GM10266 (cell line): ENCODE results near the gene SLC45A2.
"Not testable (repeated sequence)": the region's sequence is repeated elsewhere in the genome, so short reads cannot be mapped to it uniquely, and the experiment has no call there.

ENCODE experiments used
- DNase-seq: peaks from one replicate; pipeline ENCODE4 v3.0.0; 2012; ENCODE audit errors: extremely low spot score
- TF ChIP-seq, protein P1 (sequence below): IDR thresholded peaks from 2 replicates; pipeline ENCODE4 v1.5.1; 2012; ENCODE audit warnings: mild to moderate bottlenecking, low read depth; ENCODE audit not compliant: control insufficient read depth, insufficient read depth; ENCODE audit errors: missing control alignments

SLC45A2 gene

DNA sequence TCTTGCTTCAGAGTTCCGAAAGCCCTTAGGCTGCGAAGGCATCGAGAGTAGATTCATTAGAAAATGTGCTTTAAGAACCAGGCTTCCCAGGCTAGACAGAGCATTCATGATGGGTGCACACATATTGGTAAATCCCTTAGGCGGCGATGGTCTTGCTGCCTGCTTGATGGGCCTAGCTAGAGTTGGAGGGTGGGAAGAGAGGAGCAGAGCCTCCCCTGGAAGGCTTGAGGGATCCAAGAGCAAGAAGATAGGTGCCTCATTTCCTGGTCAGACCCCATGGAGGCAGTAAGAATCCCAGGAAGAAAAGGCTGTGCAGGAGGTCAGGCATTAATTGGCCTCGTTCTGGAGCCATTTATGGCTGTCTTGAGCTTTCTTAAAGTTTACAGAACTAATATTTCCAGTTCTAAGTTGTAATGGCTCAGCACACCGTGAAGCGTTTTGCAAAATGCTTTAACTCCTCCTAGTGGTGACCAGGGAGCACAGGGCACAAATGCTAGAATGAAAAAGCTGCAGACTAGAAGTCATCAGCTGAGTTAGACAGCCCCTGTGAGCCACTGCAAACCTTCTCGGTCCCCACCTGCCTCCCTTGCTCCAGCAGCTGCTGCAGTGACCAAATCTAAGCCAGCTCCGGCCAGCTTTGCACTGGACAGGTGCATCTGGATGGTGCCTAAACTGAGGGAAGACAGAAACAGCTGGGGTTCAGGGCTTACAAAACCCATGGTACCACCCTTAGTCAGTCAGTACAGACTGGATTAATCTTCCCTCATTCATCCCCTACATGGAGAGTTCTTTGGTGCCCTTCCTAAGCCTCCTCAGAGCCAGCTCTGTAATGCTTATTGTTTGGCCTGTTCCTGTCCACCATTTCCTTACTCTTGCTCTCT, 14.7 kb downstream of the SLC45A2 start:
- TF ChIP-seq, protein P1, sequence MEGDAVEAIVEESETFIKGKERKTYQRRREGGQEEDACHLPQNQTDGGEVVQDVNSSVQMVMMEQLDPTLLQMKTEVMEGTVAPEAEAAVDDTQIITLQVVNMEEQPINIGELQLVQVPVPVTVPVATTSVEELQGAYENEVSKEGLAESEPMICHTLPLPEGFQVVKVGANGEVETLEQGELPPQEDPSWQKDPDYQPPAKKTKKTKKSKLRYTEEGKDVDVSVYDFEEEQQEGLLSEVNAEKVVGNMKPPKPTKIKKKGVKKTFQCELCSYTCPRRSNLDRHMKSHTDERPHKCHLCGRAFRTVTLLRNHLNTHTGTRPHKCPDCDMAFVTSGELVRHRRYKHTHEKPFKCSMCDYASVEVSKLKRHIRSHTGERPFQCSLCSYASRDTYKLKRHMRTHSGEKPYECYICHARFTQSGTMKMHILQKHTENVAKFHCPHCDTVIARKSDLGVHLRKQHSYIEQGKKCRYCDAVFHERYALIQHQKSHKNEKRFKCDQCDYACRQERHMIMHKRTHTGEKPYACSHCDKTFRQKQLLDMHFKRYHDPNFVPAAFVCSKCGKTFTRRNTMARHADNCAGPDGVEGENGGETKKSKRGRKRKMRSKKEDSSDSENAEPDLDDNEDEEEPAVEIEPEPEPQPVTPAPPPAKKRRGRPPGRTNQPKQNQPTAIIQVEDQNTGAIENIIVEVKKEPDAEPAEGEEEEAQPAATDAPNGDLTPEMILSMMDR, result peak; percentile 92
- DNase-seq, result peak; percentile 67

- DNase-seq, result no peak
- TF ChIP-seq, protein P1, result no peak
Measured at GRCh38 chr5:33968211-33969005, 16.1 kb downstream of the SLC45A2 start.

GRCh38 chr5:33966805-33967204, 17.7 kb downstream of the SLC45A2 start:
- no peak for DNase-seq
- TF ChIP-seq, protein P1, result no peak

GRCh38 chr5:33964132-33964700, 20.3 kb downstream of the SLC45A2 start:
- TF ChIP-seq, protein P1, result no peak
- no peak for DNase-seq

DNA sequence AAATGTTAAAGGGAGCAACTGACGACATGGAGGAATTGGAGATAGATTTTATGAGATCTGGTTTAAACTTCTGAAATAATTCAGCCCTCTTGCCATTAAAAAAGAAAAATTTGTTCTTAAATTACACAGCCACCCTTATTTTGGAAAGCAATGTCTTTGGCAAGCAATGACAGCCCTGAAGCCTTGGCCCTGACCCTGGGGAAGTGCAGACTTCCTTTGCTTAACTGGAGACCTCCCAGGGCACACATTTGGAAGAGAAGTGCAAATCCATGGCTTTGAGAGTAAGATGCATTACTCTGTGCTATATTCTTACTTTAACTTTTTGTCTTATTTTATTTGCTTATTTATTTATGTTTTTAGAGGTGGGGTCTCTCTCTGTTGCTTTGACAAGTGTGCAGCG, 26.3 kb downstream of the SLC45A2 start:
- no peak for DNase-seq
- TF ChIP-seq, protein P1, result no peak

GRCh38 chr5:33957577-33958150, 26.8 kb downstream of the SLC45A2 start:
- DNase-seq, result no peak
- TF ChIP-seq, protein P1, result no peak

DNA sequence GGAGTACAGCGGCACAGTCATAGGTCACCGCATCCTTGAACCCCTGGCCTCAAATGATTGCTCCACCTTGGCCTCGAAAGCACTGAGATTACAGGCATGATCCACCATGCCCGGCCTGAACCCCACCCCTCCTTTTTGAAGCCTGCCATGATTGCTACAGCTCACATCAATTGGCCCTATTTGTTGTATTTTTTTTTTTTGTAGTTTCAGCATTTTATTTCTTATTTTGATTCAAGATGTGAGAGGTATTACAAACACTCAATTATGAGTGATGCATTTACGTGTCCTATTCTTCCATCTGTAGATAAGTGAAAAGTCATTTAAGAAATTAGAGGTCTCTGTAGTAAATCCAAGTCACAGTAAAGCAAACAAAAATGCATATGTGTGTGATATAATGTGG, 32.3 kb downstream of the SLC45A2 start:
- DNase-seq, result not testable (repeated sequence)
